Neural progenitor cell (in vitro differentiated cells): Measurements from ENCODE around the gene ITLN1.

ENCODE experiments used
- CTCF ChIP-seq: fragments of 200-600 bp; sonication (generic); IDR thresholded peaks from 2 replicates; pipeline ENCODE4 v1.5.1; 2017; ENCODE audit warnings: antibody characterized with exemption, mild to moderate bottlenecking
- EZH2 ChIP-seq: fragments of 200-600 bp; sonication (generic); IDR thresholded peaks from 2 replicates; pipeline ENCODE4 v1.6.1; 2017; ENCODE audit warnings: antibody characterized with exemption, mild to moderate bottlenecking, moderate library complexity
- EZH2phosphoT487 ChIP-seq: fragments of 200-600 bp; sonication (generic); IDR thresholded peaks from 2 replicates; pipeline ENCODE4 v1.6.1; 2017; ENCODE audit warnings: antibody characterized with exemption

DNA sequence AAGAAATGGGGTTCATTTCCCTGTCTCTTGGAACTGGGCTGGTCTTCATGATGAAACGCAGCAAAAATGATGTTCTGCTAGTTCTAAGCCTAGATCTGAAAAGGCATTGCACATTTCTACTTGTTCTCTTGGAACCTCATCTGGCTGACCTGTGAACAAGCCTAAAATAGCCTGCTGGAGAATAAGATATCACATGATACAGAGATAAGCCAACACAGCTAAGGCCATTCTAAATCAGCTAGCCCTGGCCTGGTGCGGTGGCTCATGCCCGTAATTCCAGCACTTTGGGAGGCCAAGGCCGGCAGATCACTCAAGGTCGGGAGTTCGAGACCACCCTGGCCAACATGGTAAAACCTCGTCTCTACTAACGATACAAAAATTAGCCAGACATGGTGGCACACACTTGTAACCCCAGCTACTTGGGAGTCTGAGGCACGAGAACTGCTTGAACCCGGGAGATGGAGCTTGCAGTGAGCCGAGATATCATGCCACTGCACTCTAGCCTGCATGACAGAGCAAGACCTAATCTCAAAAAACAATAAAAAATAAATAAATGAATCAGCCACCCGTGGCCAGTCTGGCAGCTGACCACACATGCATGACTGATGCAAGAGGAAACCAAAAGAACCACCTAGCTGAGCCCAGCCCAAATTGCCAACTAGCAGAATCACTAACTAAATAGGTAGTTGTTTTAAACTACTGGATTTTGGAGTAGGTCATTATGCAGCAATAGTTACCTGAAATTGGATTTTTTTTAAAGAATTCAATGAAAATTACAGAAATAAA lies 40.3 kb downstream of the ITLN1 start:
- TF ChIP-seq CTCF: no peak
- no peak for TF ChIP-seq EZH2
- no peak for TF ChIP-seq EZH2phosphoT487
